Stimulated activated naive B cell treated with anti-CD40 and anti-IgM and Interleukin-4, amounts not matched to agents 10 μg/mL and 1 μg/mL and 100 μg/mL, for 72 hours (primary cell): Measurements from ENCODE around the gene BABAM2.
"Not testable (repeated sequence)": the region's sequence is repeated elsewhere in the genome, so short reads cannot be mapped to it uniquely, and the experiment has no call there.

Experiments
- ATAC-seq, 2 donors: fragments of 150-1000 bp; cut with Tn5 transposase; replicated peaks; 2 replicates each; pipeline ENCODE4 v1.10.0; 2021; ENCODE audit warnings: moderate library complexity in 1 of 2
- DNase-seq: peaks from one replicate; pipeline ENCODE4 v3.0.0; 2021
- H3K27ac Mint-ChIP-seq: one replicate; pipeline ENCODE4 v1.8.0; 2022; ENCODE audit warnings: mild to moderate bottlenecking, mixed read lengths
- H3K27me3 Mint-ChIP-seq, 2 donors: one replicate each; pipeline ENCODE4 v1.8.0; 2022; ENCODE audit warnings: mixed read lengths in 2 of 2
- H3K36me3 Mint-ChIP-seq, 2 donors: one replicate each; pipeline ENCODE4 v1.8.0; 2022; ENCODE audit warnings: mixed read lengths in 2 of 2, mild to moderate bottlenecking in 1 of 2
- H3K4me1 Mint-ChIP-seq, 2 donors: one replicate each; pipeline ENCODE4 v1.8.0; 2022; ENCODE audit warnings: mixed read lengths in 2 of 2, mild to moderate bottlenecking in 1 of 2
- H3K4me3 Mint-ChIP-seq, 2 donors: one replicate each; pipeline ENCODE4 v1.8.0; 2022; ENCODE audit warnings: mild to moderate bottlenecking in 2 of 2, mixed read lengths in 2 of 2, moderate library complexity in 1 of 2
- H3K9me3 Mint-ChIP-seq, 2 donors: one replicate each; pipeline ENCODE4 v1.8.0; 2022; ENCODE audit warnings: mixed read lengths in 2 of 2, mild to moderate bottlenecking in 1 of 2

Gene BABAM2

GRCh38 chr2:27863955-27864354, 26.6 kb upstream of the BABAM2 start:
- H3K4me3 Mint-ChIP-seq, H3K36me3 Mint-ChIP-seq, H3K27me3 Mint-ChIP-seq, H3K27ac Mint-ChIP-seq, H3K9me3 Mint-ChIP-seq, H3K4me1 Mint-ChIP-seq, DNase-seq, ATAC-seq: not testable (repeated sequence)

- Mint-ChIP-seq H3K4me3 (no peak overlapping the region), H3K4me1 (no peaks in the 10 kb centered on the region), H3K27me3 (no peaks in the 10 kb centered on the region), H3K36me3 (no peaks in the 10 kb centered on the region), H3K27ac (no peak overlapping the region), H3K9me3 (no peaks in the 10 kb centered on the region)
- ATAC-seq (no peak), DNase-seq (no peak)
Measured at GRCh38 chr2:27866237-27866636, 24.3 kb upstream of the BABAM2 start.

- ATAC-seq (no peak), DNase-seq (no peak)
- no peak overlapping the region for H3K4me3 Mint-ChIP-seq
- peaks cover 2% of the 10 kb centered on the region in 2 donors for H3K4me1 Mint-ChIP-seq
- no peak overlapping the region for H3K27ac Mint-ChIP-seq
- H3K27me3 Mint-ChIP-seq: no peaks in the 10 kb centered on the region
- no peaks in the 10 kb centered on the region for H3K9me3 Mint-ChIP-seq
- peaks cover 0 to 2% of the 10 kb centered on the region in 2 donors for H3K36me3 Mint-ChIP-seq
Measured at GRCh38 chr2:27869763-27870162, 20.8 kb upstream of the BABAM2 start.

GRCh38 chr2:27870724-27871123, 19.8 kb upstream of the BABAM2 start:
- peaks cover 0 to 1% of the 10 kb centered on the region in 2 donors for H3K9me3 Mint-ChIP-seq
- no peak overlapping the region for H3K4me3 Mint-ChIP-seq
- peaks cover under 1 to 6% of the 10 kb centered on the region in 2 donors for H3K36me3 Mint-ChIP-seq
- H3K4me1 Mint-ChIP-seq: peaks cover 2 to 5% of the 10 kb centered on the region in 2 donors
- no peaks in the 10 kb centered on the region for H3K27me3 Mint-ChIP-seq
- no peak overlapping the region for H3K27ac Mint-ChIP-seq
- no peak for DNase-seq
- no peak for ATAC-seq

GRCh38 chr2:27871802-27872201, 18.7 kb upstream of the BABAM2 start:
- H3K27ac Mint-ChIP-seq: no peak overlapping the region
- H3K4me1 Mint-ChIP-seq: peaks cover 2 to 5% of the 10 kb centered on the region in 2 donors
- ATAC-seq: no peak
- no peak overlapping the region for H3K4me3 Mint-ChIP-seq
- H3K9me3 Mint-ChIP-seq: peaks cover 0 to 2% of the 10 kb centered on the region in 2 donors
- H3K36me3 Mint-ChIP-seq: peaks cover 2 to 9% of the 10 kb centered on the region in 2 donors
- H3K27me3 Mint-ChIP-seq: no peaks in the 10 kb centered on the region
- no peak for DNase-seq

- Mint-ChIP-seq H3K4me3 (no peak overlapping the region), H3K4me1 (peaks cover 2 to 5% of the 10 kb centered on the region in 2 donors), H3K36me3 (peaks cover 2 to 9% of the 10 kb centered on the region in 2 donors), H3K27ac (no peak overlapping the region), H3K9me3 (peaks cover 0 to 2% of the 10 kb centered on the region in 2 donors), H3K27me3 (no peaks in the 10 kb centered on the region)
- DNase-seq: no peak
- no peak for ATAC-seq
Measured at GRCh38 chr2:27873091-27873490, 17.4 kb upstream of the BABAM2 start.

GRCh38 chr2:27875089-27875881, 15.2 kb upstream of the BABAM2 start:
- no peaks in the 10 kb centered on the region for H3K27me3 Mint-ChIP-seq
- H3K4me3 Mint-ChIP-seq: no peak overlapping the region
- no peak for ATAC-seq
- peaks cover 2 to 6% of the 10 kb centered on the region in 2 donors for H3K4me1 Mint-ChIP-seq
- H3K27ac Mint-ChIP-seq: no peak overlapping the region
- H3K36me3 Mint-ChIP-seq: peaks cover 7 to 18% of the 10 kb centered on the region in 2 donors
- H3K9me3 Mint-ChIP-seq: peaks cover 0 to 8% of the 10 kb centered on the region in 2 donors
- no peak for DNase-seq

- no peak for DNase-seq
- H3K4me3 Mint-ChIP-seq: no peak overlapping the region
Measured at GRCh38 chr2:27878825-27879224, 11.7 kb upstream of the BABAM2 start.

GRCh38 chr2:27881815-27882583, 8.5 kb upstream of the BABAM2 start:
- not testable (repeated sequence) for H3K4me1 Mint-ChIP-seq, H3K4me3 Mint-ChIP-seq, H3K27me3 Mint-ChIP-seq, DNase-seq, ATAC-seq, H3K27ac Mint-ChIP-seq
- Mint-ChIP-seq H3K36me3 (peaks cover 13 to 25% of the 10 kb centered on the region in 2 donors), H3K9me3 (peaks cover 6 to 14% of the 10 kb centered on the region in 2 donors)

More at GRCh38 chr2:27878825-27879224, 11.7 kb upstream of the BABAM2 start:
- H3K4me1 Mint-ChIP-seq: peaks cover 0 to 10% of the 10 kb centered on the region in 2 donors
- H3K36me3 Mint-ChIP-seq: peaks cover 15 to 34% of the 10 kb centered on the region in 2 donors
- peaks cover 6 to 17% of the 10 kb centered on the region in 2 donors for H3K9me3 Mint-ChIP-seq
- no peaks in the 10 kb centered on the region for H3K27me3 Mint-ChIP-seq
- ATAC-seq: no peak
- H3K27ac Mint-ChIP-seq: no peak overlapping the region

- H3K4me3 Mint-ChIP-seq, ATAC-seq, H3K27me3 Mint-ChIP-seq, DNase-seq, H3K27ac Mint-ChIP-seq: not testable (repeated sequence)
- H3K4me1 Mint-ChIP-seq: peaks cover 3 to 12% of the 10 kb centered on the region in 2 donors
- peaks cover 13 to 25% of the 10 kb centered on the region in 2 donors for H3K36me3 Mint-ChIP-seq
- peaks cover 6 to 14% of the 10 kb centered on the region in 2 donors for H3K9me3 Mint-ChIP-seq
Measured at GRCh38 chr2:27882584-27882922, 8.0 kb upstream of the BABAM2 start.

- Mint-ChIP-seq H3K36me3 (peaks cover 10 to 22% of the 10 kb centered on the region in 2 donors), H3K4me1 (peaks cover 6 to 23% of the 10 kb centered on the region in 2 donors), H3K9me3 (peaks cover 6 to 12% of the 10 kb centered on the region in 2 donors), H3K27me3 (no peaks in the 10 kb centered on the region), H3K4me3 (no peak overlapping the region), H3K27ac (no peak overlapping the region)
- no peak for DNase-seq
- no peak for ATAC-seq
Measured at GRCh38 chr2:27884601-27885000, 5.9 kb upstream of the BABAM2 start.

- Mint-ChIP-seq H3K36me3 (peaks cover 10 to 16% of the 10 kb centered on the region in 2 donors), H3K9me3 (peaks cover 6 to 9% of the 10 kb centered on the region in 2 donors), H3K27ac (no peak overlapping the region), H3K4me1 (peaks cover 6 to 23% of the 10 kb centered on the region in 2 donors), H3K4me3 (no peak overlapping the region), H3K27me3 (no peaks in the 10 kb centered on the region)
- ATAC-seq (no peak), DNase-seq (no peak)
Measured at GRCh38 chr2:27885234-27885633, 5.3 kb upstream of the BABAM2 start.

- Mint-ChIP-seq H3K36me3 (peaks cover 10 to 12% of the 10 kb centered on the region in 2 donors), H3K9me3 (peaks cover 6% of the 10 kb centered on the region in 2 donors), H3K4me1 (peaks cover 6 to 18% of the 10 kb centered on the region in 2 donors), H3K27ac (no peak overlapping the region), H3K27me3 (no peaks in the 10 kb centered on the region), H3K4me3 (no peak overlapping the region)
- ATAC-seq (no peak), DNase-seq (no peak)
Measured at GRCh38 chr2:27885661-27886060, 4.9 kb upstream of the BABAM2 start.

- Mint-ChIP-seq H3K27ac (no peak overlapping the region), H3K9me3 (peaks cover 8 to 10% of the 10 kb centered on the region in 2 donors), H3K36me3 (peaks cover 15 to 17% of the 10 kb centered on the region in 2 donors), H3K27me3 (peaks cover 0 to 4% of the 10 kb centered on the region in 2 donors), H3K4me1 (peaks cover 11 to 23% of the 10 kb centered on the region in 2 donors), H3K4me3 (no peak overlapping the region)
- no peak for ATAC-seq
- DNase-seq: no peak
Measured at GRCh38 chr2:27886322-27886721, 4.2 kb upstream of the BABAM2 start.
